ENCODE data around the gene SELENOT. TPM values are rescaled to one million over a fixed set of nuclear protein-coding genes. Genes with fewer than 3 reads are reported as not detected.
"Not testable (repeated sequence)": the region's sequence is repeated elsewhere in the genome, so short reads cannot be mapped to it uniquely, and the experiment has no call there.

Gene SELENOT
- total RNA-seq, 4 donors from 2014 or later: 98.0 to 158 (median 111) TPM

GRCh38 chr3:150613709-150614480 lies 10.8 kb downstream of the SELENOT start:
- Histone ChIP-seq H3K36me3 (no peaks in the 10 kb centered on the region), H3K4me1 (peaks cover 0 to 4% of the 10 kb centered on the region in 2 donors), H3K9me3 (no peaks in the 10 kb centered on the region), H3K27ac (no peak overlapping the region), H3K27me3 (no peaks in the 10 kb centered on the region), H3K4me3 (no peak overlapping the region)
- DNase-seq: no peak
- no peak for TF ChIP-seq POLR2A (IDR thresholded peaks at IDR 0.05)
- no peak for TF ChIP-seq CTCF (IDR thresholded peaks at IDR 0.05)
- intact Hi-C loops (cut with DNase I; ENCODE audit: low total_unique reads): no loop called here

GRCh38 chr3:150620002-150620689 lies 17.0 kb downstream of the SELENOT start:
- intact Hi-C loops (cut with DNase I; ENCODE audit: low total_unique reads): no loop called here
- no peak overlapping the region for H3K27ac ChIP-seq
- no peak for DNase-seq

GRCh38 chr3:150622955-150623354 lies 19.8 kb downstream of the SELENOT start:
- H3K4me3 ChIP-seq, DNase-seq, H3K27me3 ChIP-seq: not testable (repeated sequence)

More at GRCh38 chr3:150620002-150620689, 17.0 kb downstream of the SELENOT start:
- H3K27me3 ChIP-seq: no peaks in the 10 kb centered on the region
- H3K9me3 ChIP-seq: no peaks in the 10 kb centered on the region
- H3K4me3 ChIP-seq: no peak overlapping the region
- no peaks in the 10 kb centered on the region for H3K36me3 ChIP-seq
- H3K4me1 ChIP-seq: peaks cover 0 to 4% of the 10 kb centered on the region in 2 donors
- TF ChIP-seq CTCF (IDR thresholded peaks at IDR 0.05) (no peak), POLR2A (IDR thresholded peaks at IDR 0.05) (no peak)

GRCh38 chr3:150623945-150624344 lies 20.8 kb downstream of the SELENOT start:
- intact Hi-C loops (cut with DNase I; ENCODE audit: low total_unique reads): no loop called here
- no peaks in the 10 kb centered on the region for H3K9me3 ChIP-seq
- H3K27ac ChIP-seq: no peak overlapping the region
- H3K4me1 ChIP-seq: no peaks in the 10 kb centered on the region
- DNase-seq: no peak
- H3K36me3 ChIP-seq: no peaks in the 10 kb centered on the region
- TF ChIP-seq POLR2A (IDR thresholded peaks at IDR 0.05) (no peak), CTCF (IDR thresholded peaks at IDR 0.05) (no peak)
- no peak overlapping the region for H3K4me3 ChIP-seq
- H3K27me3 ChIP-seq: no peaks in the 10 kb centered on the region

More at GRCh38 chr3:150622955-150623354, 19.8 kb downstream of the SELENOT start:
- intact Hi-C loops (cut with DNase I; ENCODE audit: low total_unique reads); H3K27ac ChIP-seq; H3K36me3 ChIP-seq; H3K9me3 ChIP-seq; H3K4me1 ChIP-seq: not testable (repeated sequence)

GRCh38 chr3:150626148-150626930 lies 23.2 kb downstream of the SELENOT start:
- Histone ChIP-seq H3K27ac (no peak overlapping the region), H3K36me3 (no peaks in the 10 kb centered on the region), H3K4me1 (no peaks in the 10 kb centered on the region), H3K4me3 (no peak overlapping the region), H3K9me3 (no peaks in the 10 kb centered on the region), H3K27me3 (no peaks in the 10 kb centered on the region)
- TF ChIP-seq POLR2A (IDR thresholded peaks at IDR 0.05) (no peak), CTCF (IDR thresholded peaks at IDR 0.05) (no peak)
- no peak for DNase-seq
- intact Hi-C loops (cut with DNase I; ENCODE audit: low total_unique reads): no loop called here

All from uterus (tissue), 4 donors.